A549 (cell line): ENCODE results near the gene UBASH3B. TPM values are rescaled to one million over a fixed set of nuclear protein-coding genes. Genes with fewer than 3 reads are reported as not detected.
A peak's percentile ranks its signal among the peaks of the same experiment; 100 is the strongest.

ENCODE experiments used
- ATAC-seq, 2 experiments: fragments of 200-7000 bp in 1 of 2; fragments of >200 bp in 1 of 2; cut with Nextera tagmentation in 1 of 2; cut with Tn5 transposase in 1 of 2; 3 replicates each; pipeline versions ENCODE4 v1.8.0 to v1.9.1; 2018 to 2020; ENCODE audit warnings: mild to moderate bottlenecking in 1 of 2, moderate library complexity in 1 of 2
- CTCF ChIA-PET: fragments of 300-600 bp; sonication (Branson Sonifier 250); formaldehyde crosslinking; extraction: SDS; loops from one replicate; lab custom pipeline; 2021; ENCODE audit warnings: antibody characterized with exemption, inconsistent platforms; lab: Yijun Ruan, JAX
- POLR2A ChIA-PET: fragments of 350-600 bp; formaldehyde crosslinking; extraction: SDS; loops from one replicate; lab custom pipeline; 2021; ENCODE audit warnings: antibody characterized with exemption, inconsistent platforms; lab: Yijun Ruan, JAX
- DNase-seq, 2 experiments: peaks; one replicate each; pipeline versions ENCODE4 v3.0.0 to v3.0.0-alpha.2; 2011 to 2016; ENCODE audit warnings: low read depth in 1 of 2, low spot score in 1 of 2
- FAIRE-seq: peaks from 2 replicates; lab custom pipeline; 2011; peaks lifted over from hg19 to GRCh38; lab: Jason Lieb, UNC
- H3K27ac ChIP-seq, 2 experiments: fragments of >200 bp; sonication (Bioruptor Twin); formaldehyde crosslinking; 3 replicates each; pipeline ENCODE4 v1.5.1; 2016 to 2017
- H3K4me1 ChIP-seq: fragments of >200 bp; sonication (Bioruptor Twin); formaldehyde crosslinking; 3 replicates; pipeline ENCODE4 v1.6.1; 2016
- H3K4me2 ChIP-seq: fragments of >200 bp; sonication (Bioruptor Twin); formaldehyde crosslinking; 3 replicates; pipeline ENCODE4 v1.6.1; 2016
- H3K4me3 ChIP-seq: fragments of >200 bp; sonication (Bioruptor Twin); formaldehyde crosslinking; 3 replicates; pipeline ENCODE4 v1.5.1; 2016
- H3K9me3 ChIP-seq: fragments of >200 bp; sonication (Bioruptor Twin); formaldehyde crosslinking; 3 replicates; pipeline ENCODE4 v1.6.1; 2016
- BHLHE40 ChIP-seq: IDR thresholded peaks from 2 replicates; pipeline ENCODE4 v1.6.1; 2012; ENCODE audit warnings: low read depth, low read length, inconsistent platforms
- CEBPB ChIP-seq, 2 experiments: fragments of >200 bp in 1 of 2; sonication (Bioruptor Twin) in 1 of 2; formaldehyde crosslinking in 1 of 2; IDR thresholded peaks; 2 replicates each; pipeline ENCODE4 v1.6.1; 2012 to 2016
- E2F6 ChIP-seq: IDR thresholded peaks from 2 replicates; pipeline ENCODE4 v1.6.1; 2012; ENCODE audit warnings: low read depth, borderline replicate concordance
- ELK1 ChIP-seq: fragments of 150-350 bp; IDR thresholded peaks from 2 replicates; pipeline ENCODE4 v1.6.1; 2014; ENCODE audit warnings: low read depth, mild to moderate bottlenecking, low read length
- FOSL2 ChIP-seq, 2 experiments: fragments of 450-650 bp in 1 of 2; fragments of >200 bp in 1 of 2; sonication (Bioruptor Twin) in 1 of 2; formaldehyde crosslinking; IDR thresholded peaks; 2 replicates each; pipeline versions ENCODE4 v1.5.0 to v1.6.1; 2016 to 2020; ENCODE audit warnings: mild to moderate bottlenecking in 1 of 2, moderate library complexity in 1 of 2
- HES2 ChIP-seq: fragments of >200 bp; sonication (Bioruptor Twin); formaldehyde crosslinking; IDR thresholded peaks from 2 replicates; pipeline ENCODE4 v1.6.1; 2016
- HEYL ChIP-seq: fragments of 250-450 bp; sonication (Bioruptor Pico); IDR thresholded peaks from 2 replicates; pipeline ENCODE4 v1.8.0; 2021; ENCODE audit warnings: mild to moderate bottlenecking, moderate library complexity
- HMGXB4 ChIP-seq: fragments of 250-450 bp; sonication (Bioruptor Pico); IDR thresholded peaks from 2 replicates; pipeline ENCODE4 v1.5.0; 2021; ENCODE audit warnings: mild to moderate bottlenecking, moderate library complexity, borderline replicate concordance
- HOXA7 ChIP-seq: fragments of 250-450 bp; sonication (Bioruptor Pico); IDR thresholded peaks from 2 replicates; pipeline ENCODE4 v1.5.0; 2020; ENCODE audit warnings: mild to moderate bottlenecking, moderate library complexity
- MAZ ChIP-seq: fragments of 150-350 bp; IDR thresholded peaks from 2 replicates; pipeline ENCODE4 v1.6.1; 2014; ENCODE audit warnings: antibody characterized with exemption, low read depth, low read length, borderline replicate concordance
- MYC ChIP-seq: IDR thresholded peaks from 2 replicates; pipeline ENCODE4 v1.6.1; 2012; ENCODE audit warnings: mild to moderate bottlenecking, inconsistent platforms, low read length, improper control_type of control experiment, borderline replicate concordance
- NFE2L2 ChIP-seq: fragments of 150-350 bp; conservative IDR thresholded peaks from 2 replicates; pipeline ENCODE4 v1.6.1; 2014; ENCODE audit warnings: low read length
- NR3C1 ChIP-seq: fragments of >200 bp; sonication (Bioruptor Twin); formaldehyde crosslinking; IDR thresholded peaks from 3 replicates; pipeline ENCODE4 v1.6.1; 2017
- RAD21 ChIP-seq, 2 experiments: fragments of >200 bp in 1 of 2; sonication (Bioruptor Twin) in 1 of 2; formaldehyde crosslinking in 1 of 2; IDR thresholded peaks in 1 of 2; conservative IDR thresholded peaks in 1 of 2; 2 replicates in 1 of 2; 3 replicates in 1 of 2; pipeline ENCODE4 v1.6.1; 2012 to 2018; ENCODE audit warnings: inconsistent platforms in 1 of 2
- REST ChIP-seq: fragments of 200-600 bp; sonication (generic); IDR thresholded peaks from 2 replicates; pipeline ENCODE4 v1.6.1; 2016; ENCODE audit warnings: antibody characterized with exemption, mild to moderate bottlenecking, moderate library complexity
- WGBS: methylation state at CpG from one replicate; pipeline ENCODE4 v1.1.6; 2017; ENCODE audit errors: missing lambda C conversion rate; 5-methylcytosine and 5-hydroxymethylcytosine counted together
- polyA plus RNA-seq, 4 experiments: library from polyadenylated mRNA; depleted of rRNA in 3 of 4; stranded (reverse); fragments of >200 nt; fragmentation: RNase III in 1 of 4; extraction: RNeasy Plus Mini Kit Qiagen cat#74134 plus additional on column Dnase treatment in 1 of 4; gene quantifications; 2 replicates in 3 of 4; 3 replicates in 1 of 4; pipeline ENCODE4 v1.2.3, GENCODE V29; 2011 to 2017

UBASH3B gene
- polyA plus RNA-seq, 2 of the 4 experiments (the other 2 are of a cell fraction), result 33.4 to 43.0 TPM

- H3K9me3 ChIP-seq, result no peaks in the 10 kb centered on the region
- DNase-seq (peak in 1 of 2 experiments; percentile 52), FAIRE-seq (peak; percentile 28), ATAC-seq (peak; percentile 17 to 61; a peak in 3 of 6 replicates)
- ChIA-PET CTCF (interaction anchor here (0.6 to 0.7 kb wide), 3 partner anchors 9 to 73 kb away, joined by 3 to 4 read pairs (median 3); no protein-coding TSS in a partner anchor), POLR2A (interaction anchor here (0.6 to 1.4 kb wide), 3 partner anchors 50 to 65 kb away, joined by 3 to 4 read pairs (median 3); no protein-coding TSS in a partner anchor)
- H3K4me2 ChIP-seq, result peak overlapping the region; percentile 69
- peak overlapping the region; percentile 58 to 76 for H3K27ac ChIP-seq
- H3K4me3 ChIP-seq, result no peak overlapping the region
- H3K4me1 ChIP-seq, result peaks cover 60% of the 10 kb centered on the region
- WGBS, result 53% methylated on average over 3 of the region's 3 CpGs
- no peak for TF ChIP-seq MYC
- TF ChIP-seq ELK1, result no peak
- no peak for TF ChIP-seq REST
- TF ChIP-seq FOSL2 (IDR thresholded peaks at IDR 0.05), result no peak
- TF ChIP-seq FOSL2 (CRISPR knock-in tag; IDR thresholded peaks at IDR 0.05), result 0 out of 2 replicates have a peak, but pooled peaks have one; percentile 18
- TF ChIP-seq CEBPB (IDR thresholded peaks at IDR 0.05), result peak in 1 of 2 experiments; percentile 35; a peak in 1 of 4 replicates
- TF ChIP-seq MAZ, result no peak
- TF ChIP-seq RAD21 (conservative IDR thresholded peaks at IDR 0.05 in 1 of 2, IDR thresholded peaks at IDR 0.05 in 1 of 2), result no peak
Observed at GRCh38 chr11:122706291-122707088, 51.0 kb downstream of the UBASH3B start.

GRCh38 chr11:122707111-122707510 is 51.6 kb downstream of the UBASH3B start:
- no peak for TF ChIP-seq E2F6
- no peak for TF ChIP-seq HEYL
- no peak for TF ChIP-seq NFE2L2
- no peak for TF ChIP-seq BHLHE40
- TF ChIP-seq HOXA7, result no peak
- no peak for TF ChIP-seq NR3C1
- TF ChIP-seq REST, result no peak
- TF ChIP-seq HMGXB4 (CRISPR knock-in tag), result no peak
- no peak for TF ChIP-seq HES2
- WGBS, result 88% methylated on average over 4 of the region's 4 CpGs
- DNase-seq, result no peak
- Histone ChIP-seq H3K9me3 (no peaks in the 10 kb centered on the region), H3K4me1 (peaks cover 66% of the 10 kb centered on the region), H3K27ac (peak overlapping the region; percentile 50 to 76; a peak in 5 of 6 replicates), H3K4me2 (peak overlapping the region; percentile 69), H3K4me3 (no peak overlapping the region)
- CTCF ChIA-PET, result interaction anchor here (0.6 kb wide), 1 partner anchor 146 kb away, joined by 3 read pairs; no protein-coding TSS in a partner anchor
- POLR2A ChIA-PET, result interaction anchor here (1.4 kb wide), 1 partner anchor 65 kb away, joined by 3 read pairs; no protein-coding TSS in a partner anchor
- ATAC-seq, result no peak
- FAIRE-seq, result no peak
